Large intestine (tissue), 3 donors: Measurements from ENCODE around the gene METTL22. TPM values are rescaled to one million over a fixed set of nuclear protein-coding genes. Genes with fewer than 3 reads are reported as not detected.

Source experiments
- DNase-seq, 2 donors: peaks; one replicate each; pipeline versions ENCODE4 v3.0.0 to v3.0.0-alpha.2; 2013
- H3K27ac ChIP-seq: one replicate; pipeline ENCODE4 v1.5.1; 2013; ENCODE audit warnings: low read length
- H3K27me3 ChIP-seq: 2 replicates; pipeline ENCODE4 v1.6.1; 2013; ENCODE audit warnings: low read length; ENCODE audit not compliant: control insufficient read depth, insufficient read depth
- H3K36me3 ChIP-seq: 2 replicates; pipeline ENCODE4 v1.6.1; 2013; ENCODE audit warnings: low read length; ENCODE audit not compliant: control insufficient read depth, insufficient read depth
- H3K4me1 ChIP-seq: one replicate; pipeline ENCODE4 v1.6.1; 2013; ENCODE audit warnings: low read length; ENCODE audit not compliant: control insufficient read depth, insufficient read depth
- H3K4me3 ChIP-seq: one replicate; pipeline ENCODE4 v1.5.1; 2013; ENCODE audit warnings: low read length
- H3K9me3 ChIP-seq: one replicate; pipeline ENCODE4 v1.6.1; 2013; ENCODE audit warnings: mild to moderate bottlenecking, low read depth, low read length, moderate library complexity; ENCODE audit not compliant: control insufficient read depth
- WGBS: methylation state at CpG from one replicate; pipeline ENCODE4 v1.1.5; 2013; ENCODE audit warnings: low lambda C conversion rate; ENCODE audit not compliant: insufficient coverage; 5-methylcytosine and 5-hydroxymethylcytosine counted together
- polyA plus RNA-seq: library from polyadenylated mRNA; unstranded; fragments of 120-200 nt; gene quantifications from one replicate; pipeline ENCODE4 v1.2.1, GENCODE V29; 2013

The METTL22 gene
- polyA plus RNA-seq, 1 donor: 17.2 TPM

DNA sequence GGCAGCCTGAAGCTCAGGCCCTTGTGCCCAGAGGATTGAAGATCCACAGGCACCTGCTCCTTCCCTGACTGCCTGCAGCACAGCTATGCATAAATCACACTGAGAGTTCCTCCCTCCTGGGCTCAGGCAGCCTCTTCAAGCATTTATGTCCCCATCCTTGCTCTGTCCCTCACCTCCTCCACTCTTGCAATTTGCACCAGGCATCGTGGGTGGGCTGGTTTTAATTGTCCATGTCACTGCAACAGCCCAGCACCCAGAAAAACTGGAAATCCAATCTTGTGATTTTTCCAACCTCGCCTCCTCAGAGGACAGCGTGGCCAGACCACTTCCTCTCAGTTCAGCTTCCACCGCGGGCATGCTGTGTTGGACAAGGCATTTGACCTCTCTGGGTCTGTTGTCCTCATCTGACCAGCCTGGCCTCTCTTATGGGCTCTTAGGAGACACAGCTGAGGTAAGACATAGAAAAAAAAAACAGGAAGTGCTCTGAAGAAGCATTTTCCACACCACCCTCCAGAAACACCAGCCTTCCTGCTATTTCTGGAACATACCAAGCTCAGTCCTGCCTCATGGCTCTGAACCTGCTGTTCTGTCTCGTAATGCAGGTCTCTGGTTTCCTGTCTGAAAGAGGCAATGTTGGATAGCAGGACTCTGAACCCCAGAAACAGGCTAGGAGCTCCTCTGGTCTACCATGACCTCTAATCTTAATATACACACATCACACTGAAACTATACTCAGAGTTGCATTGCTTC is 39.5 kb upstream of the METTL22 start:
- no peak overlapping the region for H3K27ac ChIP-seq
- no peaks in the 10 kb centered on the region for H3K4me1 ChIP-seq
- WGBS: no CpG with 5 or more reads among the region's 6 CpGs
- DNase-seq: no peak
- no peak overlapping the region for H3K4me3 ChIP-seq
- H3K9me3 ChIP-seq: no peaks in the 10 kb centered on the region
- peaks cover 10% of the 10 kb centered on the region for H3K27me3 ChIP-seq
- no peaks in the 10 kb centered on the region for H3K36me3 ChIP-seq

DNA sequence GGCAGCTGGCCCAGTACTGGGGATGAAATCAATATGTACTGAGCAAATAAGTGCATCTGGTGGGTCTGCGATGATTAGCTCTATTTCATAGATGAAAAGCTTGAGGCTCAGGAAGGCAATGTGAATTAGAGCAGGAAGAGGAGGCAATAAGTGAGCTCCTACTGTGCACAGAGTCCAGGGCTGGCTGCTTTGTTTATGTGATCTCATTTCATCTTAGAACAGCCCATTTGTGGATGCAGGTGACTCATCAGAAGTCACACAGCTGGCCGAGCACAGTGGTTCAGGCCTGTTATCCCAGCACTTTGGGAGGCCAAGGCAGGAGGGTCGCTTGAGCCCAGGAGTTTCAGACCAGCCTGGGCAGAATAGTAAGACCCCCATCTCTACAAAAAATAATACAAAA is 38.3 kb upstream of the METTL22 start:
- Histone ChIP-seq H3K36me3 (no peaks in the 10 kb centered on the region), H3K4me3 (no peak overlapping the region), H3K27me3 (peaks cover 22% of the 10 kb centered on the region), H3K27ac (no peak overlapping the region), H3K9me3 (no peaks in the 10 kb centered on the region), H3K4me1 (no peaks in the 10 kb centered on the region)
- DNase-seq: no peak
- no CpG with 5 or more reads among the region's 3 CpGs for WGBS

GRCh38 chr16:8583732-8584131 is 37.8 kb upstream of the METTL22 start:
- Histone ChIP-seq H3K27me3 (peaks cover 27% of the 10 kb centered on the region), H3K4me3 (no peak overlapping the region), H3K4me1 (no peaks in the 10 kb centered on the region), H3K36me3 (no peaks in the 10 kb centered on the region), H3K9me3 (no peaks in the 10 kb centered on the region), H3K27ac (no peak overlapping the region)
- DNase-seq: no peak
- WGBS: no CpG with 5 or more reads among the region's 4 CpGs

- no CpG with 5 or more reads among the region's 2 CpGs for WGBS
- Histone ChIP-seq H3K36me3 (no peaks in the 10 kb centered on the region), H3K27me3 (peaks cover 39% of the 10 kb centered on the region), H3K4me3 (no peak overlapping the region), H3K9me3 (peaks cover 3% of the 10 kb centered on the region), H3K27ac (no peak overlapping the region), H3K4me1 (peaks cover 5% of the 10 kb centered on the region)
- DNase-seq: no peak
Measured at GRCh38 chr16:8585041-8585440, 36.5 kb upstream of the METTL22 start.

DNA sequence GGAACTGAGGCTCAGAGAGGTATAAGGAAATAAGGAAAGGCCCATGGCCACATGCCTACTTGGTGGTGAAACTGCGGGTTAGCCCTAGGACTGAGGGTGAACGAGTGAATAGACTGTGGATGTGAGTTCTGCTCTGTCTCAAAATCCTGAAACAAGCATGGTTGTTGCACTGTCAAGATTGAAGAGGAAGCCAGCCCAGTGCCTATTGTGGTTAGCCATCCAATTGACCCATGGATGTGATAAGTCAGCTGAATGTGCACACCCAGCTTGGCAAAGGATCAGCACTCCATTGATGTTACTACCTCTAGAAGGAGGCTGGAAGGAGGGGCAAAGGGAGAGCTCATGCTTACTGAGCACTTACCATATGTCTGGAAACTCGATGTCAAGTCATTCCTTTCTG is 35.6 kb upstream of the METTL22 start:
- no peak for DNase-seq
- no peak overlapping the region for H3K27ac ChIP-seq
- peaks cover 6% of the 10 kb centered on the region for H3K4me1 ChIP-seq
- H3K36me3 ChIP-seq: no peaks in the 10 kb centered on the region
- peaks cover 6% of the 10 kb centered on the region for H3K9me3 ChIP-seq
- H3K27me3 ChIP-seq: peaks cover 48% of the 10 kb centered on the region
- no peak overlapping the region for H3K4me3 ChIP-seq
- WGBS: no CpG with 5 or more reads among the region's 3 CpGs

GRCh38 chr16:8587065-8587464 is 34.4 kb upstream of the METTL22 start:
- DNase-seq: no peak
- Histone ChIP-seq H3K27ac (no peak overlapping the region), H3K36me3 (no peaks in the 10 kb centered on the region), H3K9me3 (peaks cover 8% of the 10 kb centered on the region), H3K27me3 (peaks cover 54% of the 10 kb centered on the region), H3K4me1 (peaks cover 6% of the 10 kb centered on the region), H3K4me3 (no peak overlapping the region)

GRCh38 chr16:8588682-8589056 is 32.8 kb upstream of the METTL22 start:
- H3K4me3 ChIP-seq: no peak overlapping the region
- H3K36me3 ChIP-seq: no peaks in the 10 kb centered on the region
- WGBS: no CpG with 5 or more reads among the region's 9 CpGs
- H3K4me1 ChIP-seq: peaks cover 6% of the 10 kb centered on the region
- H3K27ac ChIP-seq: no peak overlapping the region
- peaks cover 63% of the 10 kb centered on the region for H3K27me3 ChIP-seq
- H3K9me3 ChIP-seq: peaks cover 8% of the 10 kb centered on the region
- DNase-seq: no peak

GRCh38 chr16:8589057-8589899 is 32.2 kb upstream of the METTL22 start:
- H3K36me3 ChIP-seq: no peaks in the 10 kb centered on the region
- H3K4me1 ChIP-seq: peaks cover 6% of the 10 kb centered on the region
- peaks cover 8% of the 10 kb centered on the region for H3K9me3 ChIP-seq
- peaks cover 63% of the 10 kb centered on the region for H3K27me3 ChIP-seq
- no peak overlapping the region for H3K27ac ChIP-seq
- WGBS: no CpG with 5 or more reads among the region's 64 CpGs
- no peak for DNase-seq
- H3K4me3 ChIP-seq: no peak overlapping the region

DNA sequence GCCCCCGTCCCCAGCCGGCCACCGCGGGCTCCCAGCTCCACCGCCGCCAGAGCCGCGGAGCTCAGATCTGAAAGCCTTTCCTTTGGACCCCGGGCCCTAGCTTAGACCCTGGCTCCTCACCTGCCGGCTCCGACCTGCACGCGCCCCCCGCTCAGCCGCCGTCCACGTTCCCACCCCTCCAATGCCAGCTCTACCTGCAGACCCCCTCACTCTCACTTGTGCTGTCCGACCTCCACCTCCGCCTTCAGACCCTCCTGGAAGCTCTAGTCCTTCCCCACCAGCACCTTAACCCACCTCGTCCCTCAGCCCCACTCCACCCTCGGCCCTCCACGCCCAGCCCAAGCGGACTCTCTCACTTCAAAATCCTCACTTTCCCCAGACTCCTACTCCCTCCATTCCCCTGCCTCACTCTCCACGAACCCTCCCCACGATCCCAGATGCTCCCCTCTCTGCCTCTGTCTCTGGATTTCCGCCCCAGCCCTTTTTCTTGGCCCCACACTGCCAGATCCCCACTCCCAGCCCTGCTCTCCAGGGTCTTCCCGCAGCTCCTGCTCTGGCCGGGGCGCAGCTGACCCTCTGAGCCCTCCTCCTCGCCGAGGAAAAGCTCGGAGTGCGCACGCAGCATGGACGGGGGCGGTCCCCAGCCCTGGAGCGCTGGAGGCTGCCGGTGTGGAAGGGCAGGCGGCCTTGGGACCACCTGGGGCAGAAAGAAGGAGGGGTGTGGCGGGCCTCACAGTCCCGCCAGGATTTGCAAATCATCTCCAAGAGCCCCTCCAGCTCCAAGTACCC is 31.4 kb upstream of the METTL22 start, which contains the start of gene TMEM114:
TSS of gene TMEM114 (minus strand) at position 612 of the 789 bp plus-strand sequence. CDS start 673 bp downstream, outside the sequence.
- WGBS: no CpG with 5 or more reads among the region's 41 CpGs
- Histone ChIP-seq H3K27ac (no peak within 1 kb of the TSS), H3K27me3 (peaks cover 63% of the 10 kb centered on the region), H3K9me3 (peaks cover 8% of the 10 kb centered on the region), H3K4me1 (peaks cover 6% of the 10 kb centered on the region), H3K36me3 (no peaks in the 10 kb centered on the region), H3K4me3 (no peak within 1 kb of the TSS)
- DNase-seq: no peak

DNA sequence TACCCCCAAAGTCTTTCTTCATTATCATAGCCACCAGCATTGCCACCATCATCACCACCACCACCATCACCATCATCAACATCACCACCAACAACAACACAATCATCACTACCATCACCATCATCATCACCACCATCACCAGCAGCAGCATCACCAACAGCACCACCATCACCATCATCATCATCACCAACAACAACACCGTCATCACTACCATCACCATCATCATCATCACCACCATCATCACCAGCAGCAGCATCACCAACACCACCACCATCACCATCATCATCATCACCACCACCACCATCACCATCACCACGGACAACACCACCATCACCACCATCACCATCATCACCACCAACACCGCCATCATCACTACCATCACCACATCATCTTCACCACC is 30.7 kb upstream of the METTL22 start:
- H3K27me3 ChIP-seq: peaks cover 60% of the 10 kb centered on the region
- no peak overlapping the region for H3K27ac ChIP-seq
- no peak for DNase-seq
- WGBS: 83% methylated on average over 1 of the region's 3 CpGs
- H3K36me3 ChIP-seq: no peaks in the 10 kb centered on the region
- no peak overlapping the region for H3K4me3 ChIP-seq
- H3K4me1 ChIP-seq: peaks cover 6% of the 10 kb centered on the region
- H3K9me3 ChIP-seq: peaks cover 8% of the 10 kb centered on the region
